BJ (cell line): ENCODE data around the gene HIVEP1. TPM values are rescaled to one million over a fixed set of nuclear protein-coding genes. Genes with fewer than 3 reads are reported as not detected.
"Not testable (repeated sequence)": the region's sequence is repeated elsewhere in the genome, so short reads cannot be mapped to it uniquely, and the experiment has no call there.

Experiments used
- CTCF ChIA-PET: fragments of 350-600 bp; formaldehyde crosslinking; extraction: SDS; loops from one replicate; lab custom pipeline; 2021; ENCODE audit warnings: antibody characterized with exemption, inconsistent platforms; lab: Yijun Ruan, JAX
- POLR2A ChIA-PET: fragments of 300-600 bp; sonication (Branson Sonifier 250); formaldehyde crosslinking; extraction: SDS; loops from one replicate; lab custom pipeline; 2021; ENCODE audit warnings: antibody characterized with exemption; lab: Charles Lee
- DNase-seq: peaks from one replicate; pipeline ENCODE4 v3.0.0-alpha.2; 2011; ENCODE audit warnings: low read depth
- H3K27me3 ChIP-seq: 2 replicates; pipeline ENCODE4 v1.6.0; 2011; ENCODE audit warnings: low read length; ENCODE audit not compliant: control insufficient read depth, insufficient read depth
- H3K36me3 ChIP-seq: 2 replicates; pipeline ENCODE4 v1.5.1; 2011; ENCODE audit warnings: low read length; ENCODE audit not compliant: control insufficient read depth, insufficient read depth
- H3K4me3 ChIP-seq: 2 replicates; pipeline ENCODE4 v1.5.1; 2011; ENCODE audit warnings: low read depth, mild to moderate bottlenecking, control low read depth, low read length
- polyA plus RNA-seq: library from polyadenylated mRNA; depleted of rRNA; stranded (reverse); fragments of >200 nt; gene quantifications from 2 replicates; pipeline ENCODE4 v1.2.3, GENCODE V29; 2011
- TF ChIP-seq, protein P1 (sequence below): IDR thresholded peaks from 2 replicates; pipeline ENCODE4 v1.5.1; 2011; ENCODE audit warnings: low read depth, mild to moderate bottlenecking, control low read depth, inconsistent platforms, low read length, moderate library complexity; ENCODE audit not compliant: insufficient read depth

HIVEP1 gene
- polyA plus RNA-seq, 1 experiment, result 17.1 TPM

DNA sequence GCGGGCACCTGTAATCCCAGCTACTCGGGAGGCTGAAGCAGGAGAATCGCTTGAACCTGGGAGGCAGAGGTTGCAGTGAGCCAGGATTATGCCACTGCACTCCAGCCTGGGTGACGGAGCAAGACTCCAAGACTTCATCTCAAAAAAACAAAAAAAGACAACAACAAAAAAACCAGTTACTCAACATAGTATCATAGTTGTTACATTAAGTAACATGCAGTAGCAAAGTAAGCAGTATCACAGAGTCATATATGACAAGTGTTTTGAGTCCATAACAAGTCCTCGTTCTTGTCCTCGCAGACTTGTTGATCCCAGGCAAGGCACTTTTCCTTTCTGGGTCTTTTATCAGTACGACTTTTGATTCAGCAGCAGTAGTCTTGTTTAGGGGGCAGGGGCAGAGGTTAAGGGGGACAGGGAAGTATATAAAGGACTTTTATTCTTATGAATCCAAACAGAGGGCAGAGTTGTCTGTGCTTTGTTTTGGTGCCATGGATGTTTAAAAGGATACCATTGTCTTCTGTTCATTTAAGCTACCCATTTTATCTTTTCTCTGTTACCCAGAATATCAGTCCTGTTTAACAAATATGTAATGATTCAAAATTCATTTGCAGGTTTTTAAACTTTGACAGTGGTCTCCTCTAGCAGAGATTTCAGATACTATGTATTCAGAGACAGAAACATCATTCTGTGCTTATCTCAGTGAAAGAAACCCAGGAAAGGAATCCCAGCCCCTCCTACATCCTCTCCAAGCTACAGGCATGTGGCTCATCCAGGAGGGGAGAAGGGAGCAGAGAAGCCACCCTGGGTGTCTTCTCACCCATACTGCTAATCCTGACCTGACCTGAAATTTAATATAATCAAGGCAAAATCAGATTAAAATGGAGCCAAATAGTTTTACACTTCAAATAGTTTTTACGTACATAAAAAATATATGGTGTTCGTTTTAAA is 140.2 kb downstream of the HIVEP1 start:
- no peaks in the 10 kb centered on the region for H3K27me3 ChIP-seq
- DNase-seq, result no peak
- POLR2A ChIA-PET, result no interaction called here
- H3K36me3 ChIP-seq, result 0 out of 2 replicates have a peak, but pooled peaks cover 1% of the 10 kb centered on the region
- H3K4me3 ChIP-seq, result no peak overlapping the region
- TF ChIP-seq, protein P1, sequence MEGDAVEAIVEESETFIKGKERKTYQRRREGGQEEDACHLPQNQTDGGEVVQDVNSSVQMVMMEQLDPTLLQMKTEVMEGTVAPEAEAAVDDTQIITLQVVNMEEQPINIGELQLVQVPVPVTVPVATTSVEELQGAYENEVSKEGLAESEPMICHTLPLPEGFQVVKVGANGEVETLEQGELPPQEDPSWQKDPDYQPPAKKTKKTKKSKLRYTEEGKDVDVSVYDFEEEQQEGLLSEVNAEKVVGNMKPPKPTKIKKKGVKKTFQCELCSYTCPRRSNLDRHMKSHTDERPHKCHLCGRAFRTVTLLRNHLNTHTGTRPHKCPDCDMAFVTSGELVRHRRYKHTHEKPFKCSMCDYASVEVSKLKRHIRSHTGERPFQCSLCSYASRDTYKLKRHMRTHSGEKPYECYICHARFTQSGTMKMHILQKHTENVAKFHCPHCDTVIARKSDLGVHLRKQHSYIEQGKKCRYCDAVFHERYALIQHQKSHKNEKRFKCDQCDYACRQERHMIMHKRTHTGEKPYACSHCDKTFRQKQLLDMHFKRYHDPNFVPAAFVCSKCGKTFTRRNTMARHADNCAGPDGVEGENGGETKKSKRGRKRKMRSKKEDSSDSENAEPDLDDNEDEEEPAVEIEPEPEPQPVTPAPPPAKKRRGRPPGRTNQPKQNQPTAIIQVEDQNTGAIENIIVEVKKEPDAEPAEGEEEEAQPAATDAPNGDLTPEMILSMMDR, result no peak
- CTCF ChIA-PET, result interaction anchor here (0.7 kb wide), 2 partner anchors 20 to 451 kb away, joined by 3 read pairs; no protein-coding TSS in a partner anchor

DNA sequence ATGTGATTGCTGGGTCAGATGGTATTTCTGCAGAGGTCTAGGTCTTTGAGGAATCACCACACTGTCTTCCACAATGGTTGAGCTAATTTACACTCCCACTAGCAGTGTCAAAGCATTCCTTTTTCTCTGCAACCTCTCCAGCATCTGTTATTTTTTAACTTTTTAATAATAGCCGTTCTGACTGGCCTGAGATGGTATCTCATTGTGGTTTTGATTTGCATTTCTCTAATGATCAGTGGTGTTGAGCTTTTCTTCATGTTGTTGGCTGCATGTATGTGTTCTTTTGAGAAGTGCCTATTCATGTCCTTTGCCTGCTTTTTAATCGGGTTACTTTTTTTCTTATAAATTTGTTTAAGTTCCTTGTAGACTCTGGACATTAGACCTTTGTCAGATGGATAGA is 143.7 kb downstream of the HIVEP1 start:
- H3K4me3 ChIP-seq, POLR2A ChIA-PET, H3K36me3 ChIP-seq, DNase-seq, H3K27me3 ChIP-seq: not testable (repeated sequence)
- CTCF ChIA-PET, result interaction anchor here (0.6 kb wide), 1 partner anchor 95 kb away, joined by 7 read pairs; no protein-coding TSS in a partner anchor

DNA sequence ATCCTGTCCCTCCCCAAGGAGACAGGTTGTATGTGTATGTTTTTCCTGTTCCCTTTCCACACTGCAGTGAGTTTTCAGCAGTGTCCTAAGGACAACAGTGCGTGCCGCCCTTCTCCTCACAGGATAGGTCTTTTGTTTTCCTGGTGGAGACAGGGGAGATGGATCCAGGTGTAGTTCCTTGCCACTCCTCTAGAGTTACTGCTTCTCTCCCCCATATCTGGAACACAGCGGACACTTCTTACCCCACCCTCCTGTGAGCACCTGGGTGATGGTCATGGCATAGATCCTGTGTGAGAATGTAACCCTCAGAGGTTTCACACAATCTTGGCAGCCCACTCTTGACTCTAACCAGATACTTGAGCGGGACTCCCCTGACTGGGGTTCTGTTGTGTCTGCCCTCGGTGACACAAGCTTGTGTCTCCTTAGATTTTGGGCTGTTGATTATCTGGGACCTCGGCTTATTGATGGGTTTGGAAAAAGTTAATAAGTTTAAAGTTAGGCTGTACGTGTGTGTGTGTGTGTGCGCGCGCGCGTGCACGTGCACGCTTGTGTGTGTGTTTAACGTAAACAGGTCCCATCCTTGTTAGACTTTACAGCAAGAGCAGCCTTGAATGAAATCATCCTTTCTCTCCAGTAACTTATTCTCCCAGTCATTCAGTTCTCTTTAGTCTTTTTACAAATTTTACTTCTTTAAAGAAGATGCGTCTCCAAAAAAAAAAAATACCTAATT is 146.7 kb downstream of the HIVEP1 start:
- H3K4me3 ChIP-seq, result no peak overlapping the region
- ChIA-PET CTCF (interaction anchor here (1.0 kb wide), 1 partner anchor 444 kb away, joined by 3 read pairs; no protein-coding TSS in a partner anchor), POLR2A (no interaction called here)
- no peak for DNase-seq
- peaks cover 10% of the 10 kb centered on the region for H3K36me3 ChIP-seq
- H3K27me3 ChIP-seq, result no peaks in the 10 kb centered on the region
- TF ChIP-seq, protein P1, result no peak

DNA sequence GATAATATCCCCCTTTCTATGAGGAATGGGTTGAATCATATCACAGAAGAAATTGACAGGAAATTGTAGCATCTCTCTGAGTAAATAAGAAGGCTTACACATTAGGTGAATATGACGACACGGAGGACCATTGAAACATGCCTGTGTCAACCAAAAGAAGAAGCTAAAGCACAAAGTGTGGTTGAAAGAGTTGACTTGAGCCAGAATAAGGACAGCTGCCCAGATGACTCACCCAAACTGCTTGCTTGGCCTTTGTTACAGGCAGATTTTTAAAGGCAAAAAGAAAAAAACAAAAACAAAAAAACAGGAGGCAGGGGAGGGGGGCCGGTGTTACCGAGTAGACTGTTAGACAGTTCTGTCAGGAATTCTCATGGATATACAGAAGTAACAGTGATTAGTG is 148.2 kb downstream of the HIVEP1 start:
- Histone ChIP-seq H3K4me3 (no peak overlapping the region), H3K27me3 (no peaks in the 10 kb centered on the region), H3K36me3 (peaks cover 9% of the 10 kb centered on the region)
- ChIA-PET CTCF (interaction anchor here (0.6 to 1.0 kb wide), 2 partner anchors 54 to 129 kb away, joined by 3 read pairs; no protein-coding TSS in a partner anchor), POLR2A (no interaction called here)
- TF ChIP-seq, protein P1, result no peak
- DNase-seq, result no peak

DNA sequence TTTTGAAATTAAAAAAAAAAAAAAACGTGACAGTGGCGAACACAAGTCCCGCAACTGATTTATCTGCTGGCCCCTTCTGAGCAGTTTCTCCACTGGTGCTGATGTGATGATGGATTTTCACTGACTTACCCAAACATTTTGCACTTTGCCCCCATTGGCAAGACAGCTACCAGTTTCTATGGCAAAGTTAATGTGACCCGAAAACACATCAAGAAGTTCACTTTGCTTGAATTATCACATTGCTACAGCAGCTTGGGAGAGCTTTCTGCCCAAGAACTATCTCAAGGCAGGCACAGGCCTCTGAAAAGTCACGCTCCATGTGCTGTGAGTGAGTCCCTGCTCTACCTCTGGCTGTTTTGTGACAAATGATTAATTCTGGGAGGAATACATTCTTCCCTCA is 150.1 kb downstream of the HIVEP1 start:
- peaks cover 9% of the 10 kb centered on the region for H3K36me3 ChIP-seq
- ChIA-PET CTCF (interaction anchor here (0.6 to 1.3 kb wide), 3 partner anchors 10 to 74 kb away, joined by 3 read pairs; no protein-coding TSS in a partner anchor), POLR2A (no interaction called here)
- no peak for DNase-seq
- no peaks in the 10 kb centered on the region for H3K27me3 ChIP-seq
- TF ChIP-seq, protein P1, result no peak
- H3K4me3 ChIP-seq, result no peak overlapping the region
